HL-60 (cell line): ENCODE results near the gene MEX3B.

Source experiments
- DNase-seq, 2 experiments: peaks; one replicate each; pipeline ENCODE4 v3.0.0-alpha.2; 2010 to 2020; ENCODE audit warnings: low read depth in 1 of 2, low spot score in 1 of 2
- H3K27ac ChIP-seq: fragments of 250-450 bp; sonication (Bioruptor Pico); replicated peaks from 2 replicates; pipeline ENCODE4 v1.5.1; 2020; ENCODE audit warnings: mild to moderate bottlenecking, moderate library complexity
- H3K27me3 ChIP-seq: fragments of 250-450 bp; sonication (Bioruptor Pico); 2 replicates; pipeline ENCODE4 v1.5.1; 2021; ENCODE audit warnings: mild to moderate bottlenecking, moderate library complexity; ENCODE audit not compliant: insufficient read depth, poor library complexity, severe bottlenecking
- H3K4me3 ChIP-seq: replicated peaks from 2 replicates; pipeline ENCODE4 v1.5.1; 2011; ENCODE audit warnings: mild to moderate bottlenecking, control low read depth, low read length; ENCODE audit not compliant: insufficient read depth
- CTCF ChIP-seq: IDR thresholded peaks from one replicate; pipeline ENCODE4 v1.5.1; 2011; ENCODE audit warnings: low read length, control low read depth, inconsistent platforms; ENCODE audit not compliant: insufficient read depth
- GABPA ChIP-seq: IDR thresholded peaks from 2 replicates; pipeline ENCODE4 v1.6.1; 2012; ENCODE audit warnings: low read depth
- POLR2AphosphoS5 ChIP-seq: IDR thresholded peaks from 2 replicates; pipeline ENCODE4 v1.6.1; 2012; ENCODE audit warnings: low read depth
- REST ChIP-seq: IDR thresholded peaks from 2 replicates; pipeline ENCODE4 v1.6.1; 2012; ENCODE audit warnings: low read depth; ENCODE audit not compliant: insufficient replicate concordance
- SPI1 ChIP-seq: IDR thresholded peaks from 2 replicates; pipeline ENCODE4 v1.6.1; 2012; ENCODE audit warnings: low read depth, mild to moderate bottlenecking, borderline replicate concordance

The MEX3B gene

GRCh38 chr15:82072926-82073537 lies 27.2 kb upstream of the MEX3B start:
- TF ChIP-seq SPI1 (no peak), POLR2AphosphoS5 (no peak), GABPA (no peak), REST (no peak), CTCF (no peak)
- Histone ChIP-seq H3K27ac (no peak overlapping the region), H3K27me3 (no peaks in the 10 kb centered on the region), H3K4me3 (no peak overlapping the region)
- no peak for DNase-seq

- no peak for DNase-seq
Observed at GRCh38 chr15:82066455-82066854, 20.6 kb upstream of the MEX3B start.

More at GRCh38 chr15:82066455-82066854, 20.6 kb upstream of the MEX3B start:
- Histone ChIP-seq H3K27me3 (peaks cover 7% of the 10 kb centered on the region), H3K27ac (no peak overlapping the region), H3K4me3 (no peak overlapping the region)
- TF ChIP-seq REST, result no peak
- no peak for TF ChIP-seq CTCF
- TF ChIP-seq SPI1, result no peak
- no peak for TF ChIP-seq POLR2AphosphoS5
- no peak for TF ChIP-seq GABPA
